GM12878 (cell line): ENCODE data around the gene DCC. TPM values are rescaled to one million over a fixed set of nuclear protein-coding genes. Genes with fewer than 3 reads are reported as not detected.

Experiments
- ATAC-seq: fragments of 200-7000 bp; cut with Tn5 transposase; 3 replicates; pipeline ENCODE4 v1.9.1; 2020; ENCODE audit warnings: mild to moderate bottlenecking, moderate library complexity
- BruUV-seq: library from RNA; stranded (reverse); fragments of 400-500 nt; replicated peaks from 2 replicates; lab custom pipeline; 2021; lab: Mats Ljungman, UMichigan
- CTCF ChIA-PET: fragments of 300-600 bp; sonication (Branson Sonifier 250); formaldehyde crosslinking; extraction: SDS; loops from one replicate; lab custom pipeline; 2021; ENCODE audit warnings: inconsistent platforms; lab: Yijun Ruan, JAX
- POLR2A ChIA-PET: fragments of 350-600 bp; formaldehyde crosslinking; extraction: SDS; loops from one replicate; lab custom pipeline; 2021; ENCODE audit warnings: inconsistent platforms; lab: Charles Lee
- RAD21 ChIA-PET: fragments of 300-600 bp; sonication (Branson Sonifier 250); formaldehyde crosslinking; loops from one replicate; lab custom pipeline; 2023; ENCODE audit warnings: antibody characterized with exemption; ENCODE audit not compliant: unreplicated experiment; lab: Charles Lee
- SMC1A ChIA-PET: fragments of 300-600 bp; sonication (Branson Sonifier 250); formaldehyde crosslinking; loops from one replicate; lab custom pipeline; 2023; ENCODE audit not compliant: unreplicated experiment, uncharacterized antibody; lab: Charles Lee
- DNase-seq: peaks from one replicate; pipeline ENCODE4 v3.0.0-alpha.2; 2011; ENCODE audit warnings: low read depth, low spot score
- FAIRE-seq: peaks from 3 replicates; lab custom pipeline; 2011; peaks lifted over from hg19 to GRCh38; lab: Jason Lieb, UNC
- H2AFZ ChIP-seq: 2 replicates; pipeline ENCODE4 v1.6.0; 2011; ENCODE audit warnings: low read depth, low read length, control low read depth; ENCODE audit not compliant: control insufficient read depth
- H3K27ac ChIP-seq: 2 replicates; pipeline ENCODE4 v1.5.1; 2011; ENCODE audit warnings: control low read depth; ENCODE audit not compliant: control insufficient read depth, insufficient read depth
- H3K27me3 ChIP-seq, 2 experiments: replicated peaks in 1 of 2; 2 replicates each; pipeline versions ENCODE4 v1.6.0 to v1.6.1; 2011; ENCODE audit warnings: low read length in 1 of 2; ENCODE audit not compliant: control insufficient read depth in 2 of 2, insufficient read depth in 2 of 2
- H3K36me3 ChIP-seq, 2 experiments: 2 replicates each; pipeline ENCODE4 v1.5.1; 2011; ENCODE audit warnings: low read length in 1 of 2; ENCODE audit not compliant: control insufficient read depth in 2 of 2, insufficient read depth in 2 of 2
- H3K4me1 ChIP-seq: 2 replicates; pipeline ENCODE4 v1.6.1; 2011; ENCODE audit warnings: mild to moderate bottlenecking, low read length, moderate library complexity, mixed read lengths; ENCODE audit not compliant: control insufficient read depth, insufficient read depth
- H3K4me2 ChIP-seq: 2 replicates; pipeline ENCODE4 v1.6.0; 2011; ENCODE audit warnings: control low read depth; ENCODE audit not compliant: control insufficient read depth, insufficient read depth
- H3K4me3 ChIP-seq: fragments of 200-600 bp; sonication (generic); 2 replicates; pipeline ENCODE4 v1.5.1; 2016
- H3K79me2 ChIP-seq: 2 replicates; pipeline ENCODE4 v1.6.0; 2011; ENCODE audit warnings: low read length; ENCODE audit not compliant: control insufficient read depth, insufficient read depth
- H3K9ac ChIP-seq: 2 replicates; pipeline ENCODE4 v1.8.0; 2011; ENCODE audit warnings: low read length, control low read depth, mixed read lengths; ENCODE audit not compliant: control insufficient read depth, insufficient read depth
- H3K9me3 ChIP-seq: replicated peaks from 3 replicates; pipeline ENCODE4 v1.5.1; 2011; ENCODE audit warnings: mild to moderate bottlenecking, low read length; ENCODE audit not compliant: control insufficient read depth, insufficient read depth
- H4K20me1 ChIP-seq: 2 replicates; pipeline ENCODE4 v1.6.0; 2011; ENCODE audit not compliant: control insufficient read depth, insufficient read depth
- CHD1 ChIP-seq: IDR thresholded peaks from 2 replicates; pipeline ENCODE4 v1.6.1; 2012; ENCODE audit warnings: low read depth, low read length, improper control_type of control experiment
- FOXK2 ChIP-seq: fragments of 450-650 bp; IDR thresholded peaks from 2 replicates; pipeline ENCODE4 v1.6.1; 2017; ENCODE audit warnings: mild to moderate bottlenecking, moderate library complexity
- MYB ChIP-seq: fragments of 150-350 bp; IDR thresholded peaks from 2 replicates; pipeline ENCODE4 v1.6.1; 2014; ENCODE audit warnings: mild to moderate bottlenecking, low read depth, low read length, borderline replicate concordance
- RELB ChIP-seq: fragments of 450-650 bp; IDR thresholded peaks from 2 replicates; pipeline ENCODE4 v1.6.1; 2017; ENCODE audit warnings: low read depth, mild to moderate bottlenecking, moderate library complexity
- SMAD5 ChIP-seq: IDR thresholded peaks from 2 replicates; pipeline ENCODE4 v1.6.1; 2016; ENCODE audit warnings: antibody characterized with exemption, low read depth
- WGBS: methylation state at CpG from one replicate; pipeline ENCODE4 v1.1.6; 2016; ENCODE audit warnings: low lambda C conversion rate; ENCODE audit not compliant: insufficient replicate concordance, insufficient coverage; ENCODE audit errors: missing lambda C conversion rate; 5-methylcytosine and 5-hydroxymethylcytosine counted together
- in situ Hi-C: fragments of 300-500 bp; cut with MboI; formaldehyde crosslinking; loops from 9 replicates; pipeline ENCODE4 v1.14.3; 2018; ENCODE audit warnings: mixed read lengths
- intact Hi-C: fragments of 100-400 bp; cut with micrococcal nuclease; formaldehyde crosslinking; loops from one replicate; pipeline ENCODE4 v1.14.2; 2022; ENCODE audit not compliant: unreplicated experiment
- polyA plus RNA-seq, 11 experiments: library from polyadenylated mRNA; depleted of rRNA in 4 of 11; unstranded in 6 of 11; stranded (reverse) in 5 of 11; fragments of >200 nt; fragmentation: Nextera tagmentation in 4 of 11; fragmentation: Illumina TruSeq in 1 of 11; extraction: Ambion mirVana in 4 of 11; extraction: Trizol in 1 of 11; gene quantifications; 1 replicate in 1 of 11; 2 replicates in 10 of 11; pipeline versions ENCODE4 v1.2.1 to v1.2.3, GENCODE V29; 2011 to 2016; ENCODE audit warnings: inconsistent platforms in 2 of 11, missing spikeins in 2 of 11, low read depth in 1 of 11
- total RNA-seq, 4 experiments: library from RNA; depleted of rRNA in 3 of 4; stranded (reverse); fragments of >200 nt in 3 of 4; fragmentation: Illumina TruSeq in 1 of 4; extraction: Trizol in 1 of 4; gene quantifications; 2 replicates each; pipeline versions ENCODE4 v1.2.1 to v1.2.3, GENCODE V29; 2013 to 2021
- TF ChIP-seq, protein P1 (sequence below), 3 experiments: IDR thresholded peaks in 2 of 3; conservative IDR thresholded peaks in 1 of 3; 2 replicates each; pipeline ENCODE4 v1.5.1; 2011; ENCODE audit warnings: low read depth in 3 of 3, low read length in 3 of 3, mild to moderate bottlenecking in 3 of 3, control low read depth in 2 of 3, moderate library complexity in 2 of 3, inconsistent platforms in 1 of 3, mixed read lengths in 1 of 3; ENCODE audit not compliant: control insufficient read depth in 2 of 3, insufficient read depth in 1 of 3; ENCODE audit errors: extremely low read depth in 1 of 3
- TF ChIP-seq, protein P2 (sequence below): fragments of 450-650 bp; IDR thresholded peaks from 2 replicates; pipeline ENCODE4 v1.6.1; 2017; ENCODE audit warnings: mild to moderate bottlenecking, moderate library complexity

DCC gene
- total and polyA plus RNA-seq, 10 of the 15 experiments (the other 5 are each of a cell fraction or from before 2014, with no cell fraction given), result 0.01 TPM; not detected in 9

DNA sequence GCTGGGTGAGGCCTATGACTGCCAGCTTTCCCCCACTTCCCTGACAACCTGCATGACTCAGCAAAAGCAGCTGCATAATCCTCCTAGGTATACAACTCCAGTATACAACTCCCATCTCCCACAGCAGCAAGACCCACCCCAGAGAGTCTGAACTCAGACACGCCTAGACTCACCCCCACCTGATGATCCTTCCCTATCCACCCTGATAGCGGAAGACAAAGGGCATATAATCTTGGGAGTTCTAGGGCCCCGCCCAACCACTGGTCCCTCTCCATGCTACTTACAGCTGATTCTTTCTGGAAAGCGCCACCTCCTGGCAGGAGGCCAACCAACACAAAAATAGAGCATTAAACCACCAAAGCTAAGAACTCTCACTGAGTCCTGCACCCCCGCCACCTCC lies 296.5 kb downstream of the DCC start:
- 35% methylated on average over 5 of the region's 5 CpGs for WGBS
- ChIA-PET CTCF (interaction anchor here (1.0 to 1.3 kb wide), 3 partner anchors 9 to 1016 kb away, joined by 3 to 4 read pairs (median 3); no protein-coding TSS in a partner anchor), POLR2A (no interaction called here), SMC1A (interaction anchor here (1.2 kb wide), 1 partner anchor 968 kb away, joined by 6 read pairs; no protein-coding TSS in a partner anchor), RAD21 (interaction anchor here (1.2 kb wide), 1 partner anchor 968 kb away, joined by 7 read pairs; no protein-coding TSS in a partner anchor)
- no peak overlapping the region for H3K9ac ChIP-seq
- in situ Hi-C loops (no loop called here), intact Hi-C loops (loop anchor here (10.0 kb wide), 1 partner anchor 1012 kb away; no protein-coding TSS in a partner anchor)
- H3K9me3 ChIP-seq, result no peaks in the 10 kb centered on the region
- H3K79me2 ChIP-seq, result no peaks in the 10 kb centered on the region
- DNase-seq, result no peak
- TF ChIP-seq, protein P1, sequence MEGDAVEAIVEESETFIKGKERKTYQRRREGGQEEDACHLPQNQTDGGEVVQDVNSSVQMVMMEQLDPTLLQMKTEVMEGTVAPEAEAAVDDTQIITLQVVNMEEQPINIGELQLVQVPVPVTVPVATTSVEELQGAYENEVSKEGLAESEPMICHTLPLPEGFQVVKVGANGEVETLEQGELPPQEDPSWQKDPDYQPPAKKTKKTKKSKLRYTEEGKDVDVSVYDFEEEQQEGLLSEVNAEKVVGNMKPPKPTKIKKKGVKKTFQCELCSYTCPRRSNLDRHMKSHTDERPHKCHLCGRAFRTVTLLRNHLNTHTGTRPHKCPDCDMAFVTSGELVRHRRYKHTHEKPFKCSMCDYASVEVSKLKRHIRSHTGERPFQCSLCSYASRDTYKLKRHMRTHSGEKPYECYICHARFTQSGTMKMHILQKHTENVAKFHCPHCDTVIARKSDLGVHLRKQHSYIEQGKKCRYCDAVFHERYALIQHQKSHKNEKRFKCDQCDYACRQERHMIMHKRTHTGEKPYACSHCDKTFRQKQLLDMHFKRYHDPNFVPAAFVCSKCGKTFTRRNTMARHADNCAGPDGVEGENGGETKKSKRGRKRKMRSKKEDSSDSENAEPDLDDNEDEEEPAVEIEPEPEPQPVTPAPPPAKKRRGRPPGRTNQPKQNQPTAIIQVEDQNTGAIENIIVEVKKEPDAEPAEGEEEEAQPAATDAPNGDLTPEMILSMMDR (IDR thresholded peaks at IDR 0.05 in 2 of 3, conservative IDR thresholded peaks at IDR 0.05 in 1 of 3; ENCODE audit: control insufficient read depth in 2 of 3, extremely low read depth in 1 of 3, insufficient read depth in 1 of 3, low read depth in 3 of 3, low read length in 3 of 3), result peak in 1 of 3 experiments; percentile 12; a peak in 2 of 6 replicates
- TF ChIP-seq CHD1, result no peak
- no TSS peak for BruUV-seq
- no peak overlapping the region for H3K27ac ChIP-seq
- H3K27me3 ChIP-seq, result no peaks in the 10 kb centered on the region
- no peak for FAIRE-seq
- no peaks in the 10 kb centered on the region for H3K4me1 ChIP-seq
- no peaks in the 10 kb centered on the region for H4K20me1 ChIP-seq
- no peak overlapping the region for H2AFZ ChIP-seq
- H3K36me3 ChIP-seq, result no peaks in the 10 kb centered on the region
- no peak overlapping the region for H3K4me2 ChIP-seq
- H3K4me3 ChIP-seq, result no peak overlapping the region
- ATAC-seq, result no peak

DNA sequence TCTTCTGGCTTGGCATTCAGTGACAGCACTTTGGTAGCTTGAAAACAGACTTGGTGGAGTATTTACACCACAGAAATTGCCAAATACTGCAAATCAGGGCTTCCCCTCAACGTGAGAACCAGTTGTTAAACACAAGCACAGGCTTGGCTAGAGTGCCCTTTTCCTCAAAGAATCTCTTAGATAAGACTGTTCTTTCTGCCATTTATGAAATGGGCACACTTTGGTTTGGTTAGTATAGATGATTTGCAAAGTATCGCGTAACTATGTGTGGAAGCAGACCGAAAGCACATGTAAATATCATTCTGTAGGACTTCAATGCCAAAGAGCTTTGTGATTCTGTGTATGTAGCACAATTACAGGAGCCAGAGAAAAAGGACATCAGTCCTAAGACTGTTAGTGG lies 308.2 kb downstream of the DCC start:
- in situ Hi-C loops (no loop called here), intact Hi-C loops (no loop called here)
- ChIA-PET POLR2A (no interaction called here), SMC1A (interaction anchor here (0.9 kb wide), 2 partner anchors 58 to 313 kb away, joined by 3 read pairs; no protein-coding TSS in a partner anchor), RAD21 (no interaction called here), CTCF (no interaction called here)
- BruUV-seq, result no TSS peak
- ATAC-seq (no peak), DNase-seq (no peak), FAIRE-seq (no peak)
- H3K4me2 ChIP-seq, result no peak overlapping the region
- H3K9ac ChIP-seq, result no peak overlapping the region
- no peak overlapping the region for H3K27ac ChIP-seq
- TF ChIP-seq RELB (no peak), MYB (no peak), SMAD5 (no peak), FOXK2 (no peak)
- TF ChIP-seq, protein P2, sequence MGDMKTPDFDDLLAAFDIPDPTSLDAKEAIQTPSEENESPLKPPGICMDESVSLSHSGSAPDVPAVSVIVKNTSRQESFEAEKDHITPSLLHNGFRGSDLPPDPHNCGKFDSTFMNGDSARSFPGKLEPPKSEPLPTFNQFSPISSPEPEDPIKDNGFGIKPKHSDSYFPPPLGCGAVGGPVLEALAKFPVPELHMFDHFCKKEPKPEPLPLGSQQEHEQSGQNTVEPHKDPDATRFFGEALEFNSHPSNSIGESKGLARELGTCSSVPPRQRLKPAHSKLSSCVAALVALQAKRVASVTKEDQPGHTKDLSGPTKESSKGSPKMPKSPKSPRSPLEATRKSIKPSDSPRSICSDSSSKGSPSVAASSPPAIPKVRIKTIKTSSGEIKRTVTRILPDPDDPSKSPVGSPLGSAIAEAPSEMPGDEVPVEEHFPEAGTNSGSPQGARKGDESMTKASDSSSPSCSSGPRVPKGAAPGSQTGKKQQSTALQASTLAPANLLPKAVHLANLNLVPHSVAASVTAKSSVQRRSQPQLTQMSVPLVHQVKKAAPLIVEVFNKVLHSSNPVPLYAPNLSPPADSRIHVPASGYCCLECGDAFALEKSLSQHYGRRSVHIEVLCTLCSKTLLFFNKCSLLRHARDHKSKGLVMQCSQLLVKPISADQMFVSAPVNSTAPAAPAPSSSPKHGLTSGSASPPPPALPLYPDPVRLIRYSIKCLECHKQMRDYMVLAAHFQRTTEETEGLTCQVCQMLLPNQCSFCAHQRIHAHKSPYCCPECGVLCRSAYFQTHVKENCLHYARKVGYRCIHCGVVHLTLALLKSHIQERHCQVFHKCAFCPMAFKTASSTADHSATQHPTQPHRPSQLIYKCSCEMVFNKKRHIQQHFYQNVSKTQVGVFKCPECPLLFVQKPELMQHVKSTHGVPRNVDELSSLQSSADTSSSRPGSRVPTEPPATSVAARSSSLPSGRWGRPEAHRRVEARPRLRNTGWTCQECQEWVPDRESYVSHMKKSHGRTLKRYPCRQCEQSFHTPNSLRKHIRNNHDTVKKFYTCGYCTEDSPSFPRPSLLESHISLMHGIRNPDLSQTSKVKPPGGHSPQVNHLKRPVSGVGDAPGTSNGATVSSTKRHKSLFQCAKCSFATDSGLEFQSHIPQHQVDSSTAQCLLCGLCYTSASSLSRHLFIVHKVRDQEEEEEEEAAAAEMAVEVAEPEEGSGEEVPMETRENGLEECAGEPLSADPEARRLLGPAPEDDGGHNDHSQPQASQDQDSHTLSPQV, result no peak
- no peaks in the 10 kb centered on the region for H3K4me1 ChIP-seq
- H4K20me1 ChIP-seq, result no peaks in the 10 kb centered on the region
- H3K4me3 ChIP-seq, result no peak overlapping the region
- WGBS, result 50% methylated on average over 4 of the region's 4 CpGs
- H3K79me2 ChIP-seq, result no peaks in the 10 kb centered on the region
- H3K9me3 ChIP-seq, result no peaks in the 10 kb centered on the region
- no peaks in the 10 kb centered on the region for H3K36me3 ChIP-seq
- H2AFZ ChIP-seq, result no peak overlapping the region
- no peaks in the 10 kb centered on the region for H3K27me3 ChIP-seq
